ENCODE results near the gene CCDC51.

- TF ChIP-seq, protein P1, sequence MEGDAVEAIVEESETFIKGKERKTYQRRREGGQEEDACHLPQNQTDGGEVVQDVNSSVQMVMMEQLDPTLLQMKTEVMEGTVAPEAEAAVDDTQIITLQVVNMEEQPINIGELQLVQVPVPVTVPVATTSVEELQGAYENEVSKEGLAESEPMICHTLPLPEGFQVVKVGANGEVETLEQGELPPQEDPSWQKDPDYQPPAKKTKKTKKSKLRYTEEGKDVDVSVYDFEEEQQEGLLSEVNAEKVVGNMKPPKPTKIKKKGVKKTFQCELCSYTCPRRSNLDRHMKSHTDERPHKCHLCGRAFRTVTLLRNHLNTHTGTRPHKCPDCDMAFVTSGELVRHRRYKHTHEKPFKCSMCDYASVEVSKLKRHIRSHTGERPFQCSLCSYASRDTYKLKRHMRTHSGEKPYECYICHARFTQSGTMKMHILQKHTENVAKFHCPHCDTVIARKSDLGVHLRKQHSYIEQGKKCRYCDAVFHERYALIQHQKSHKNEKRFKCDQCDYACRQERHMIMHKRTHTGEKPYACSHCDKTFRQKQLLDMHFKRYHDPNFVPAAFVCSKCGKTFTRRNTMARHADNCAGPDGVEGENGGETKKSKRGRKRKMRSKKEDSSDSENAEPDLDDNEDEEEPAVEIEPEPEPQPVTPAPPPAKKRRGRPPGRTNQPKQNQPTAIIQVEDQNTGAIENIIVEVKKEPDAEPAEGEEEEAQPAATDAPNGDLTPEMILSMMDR (IDR thresholded peaks at IDR 0.05) = no peak
- no peak for TF ChIP-seq EZH2 (IDR thresholded peaks at IDR 0.05; ENCODE audit: borderline replicate concordance, insufficient read depth, low read depth, low read length, poor library complexity, severe bottlenecking)
Measured at GRCh38 chr3:48486952-48487351, 47.0 kb upstream of the CCDC51 start.

Measured in B cell (primary cell).